Right lobe of liver (tissue), 6 donors: ENCODE data around the gene UBE2E1. TPM values are rescaled to one million over a fixed set of nuclear protein-coding genes. Genes with fewer than 3 reads are reported as not detected.
"Not testable (repeated sequence)": the region's sequence is repeated elsewhere in the genome, so short reads cannot be mapped to it uniquely, and the experiment has no call there.

Source experiments
- ATAC-seq, 4 donors: fragments of 200-7000 bp; cut with Tn5 transposase; one replicate each; pipeline ENCODE4 v1.9.1; 2020; ENCODE audit warnings: mild to moderate bottlenecking in 4 of 4, moderate library complexity in 4 of 4
- DNase-seq, 3 donors: peaks; one replicate each; pipeline ENCODE4 v3.0.0-alpha.2; 2020
- H3K27ac ChIP-seq, 3 donors: fragments of 200-600 bp; one replicate each; pipeline ENCODE4 v1.8.0; 2022
- H3K27me3 ChIP-seq, 2 donors: fragments of 200-600 bp; one replicate each; pipeline ENCODE4 v1.8.0; 2022
- H3K36me3 ChIP-seq, 4 donors: fragments of 200-600 bp; sonication (generic) in 1 of 4; one replicate each; pipeline versions ENCODE4 v1.5.1 to v1.8.0; 2017 to 2022; ENCODE audit warnings: control low read depth in 1 of 4
- H3K4me1 ChIP-seq, 4 donors: fragments of 200-600 bp; sonication (generic) in 1 of 4; one replicate each; pipeline versions ENCODE4 v1.5.1 to v1.8.0; 2017 to 2022; ENCODE audit warnings: control low read depth in 1 of 4
- H3K4me3 ChIP-seq, 3 donors: fragments of 200-600 bp; one replicate each; pipeline ENCODE4 v1.8.0; 2022
- H3K9me3 ChIP-seq, 4 donors: fragments of 200-600 bp; sonication (generic) in 1 of 4; one replicate each; pipeline versions ENCODE4 v1.5.1 to v1.8.0; 2017 to 2022; ENCODE audit warnings: control low read depth in 1 of 4
- CTCF ChIP-seq, 4 donors: fragments of 200-600 bp in 3 of 4; fragments of 450-650 bp in 1 of 4; IDR thresholded peaks; one replicate each; pipeline versions ENCODE4 v1.5.1 to v1.8.0; 2016 to 2022; ENCODE audit warnings: antibody characterized with exemption in 4 of 4, mild to moderate bottlenecking in 2 of 4
- POLR2A ChIP-seq: fragments of 450-650 bp; IDR thresholded peaks from one replicate; pipeline ENCODE4 v1.6.1; 2017; ENCODE audit warnings: antibody characterized with exemption, mild to moderate bottlenecking
- WGBS: methylation state at CpG from one replicate; pipeline ENCODE4 v1.1.6; 2018; ENCODE audit warnings: low coverage, low lambda C conversion rate; ENCODE audit not compliant: insufficient coverage; ENCODE audit errors: missing lambda C conversion rate; 5-methylcytosine and 5-hydroxymethylcytosine counted together
- intact Hi-C, 2 donors: fragments of 100-400 bp; cut with DNase I; formaldehyde crosslinking; loops; one replicate each; pipeline versions ENCODE4 v1.11.2 to v1.14.1; 2022
- total RNA-seq, 6 experiments: library from RNA; depleted of rRNA in 2 of 6; stranded (reverse); fragments of >200 nt in 2 of 6; fragmentation: NEBNext Ultra II Directional in 3 of 6; extraction: Animal tissue kit (Norgen Biotek cat#: 25700) in 3 of 6; gene quantifications; one replicate each; pipeline versions ENCODE4 v1.1.0 to v1.2.4, GENCODE V29; 2016 to 2023
- donor health status: DM: no; HTN: yes; CAD: no.
- donor health status: DM: no; HTN: no; CAD: no.
- donor health status: DM: no; HTN: no; CAD: no.
- donor health status: DM: no; HTN: yes; CAD: no.
- donor health status: DM: no; HTN: yes; CAD: no.

UBE2E1 gene
- total RNA-seq, 6 experiments from 2014 or later, result 20.8 to 40.4 (median 29.7) TPM

- H3K27ac ChIP-seq, result no peak overlapping the region
- DNase-seq (no peak), ATAC-seq (no peak)
- H3K36me3 ChIP-seq, result peaks cover 0 to 10% (median 5%) of the 10 kb centered on the region in 4 donors
- peaks cover 0 to 19% (median 7%) of the 10 kb centered on the region in 4 donors for H3K4me1 ChIP-seq
- TF ChIP-seq CTCF (IDR thresholded peaks at IDR 0.05) (no peak), POLR2A (no peak)
- 88% methylated on average over 2 of the region's 2 CpGs for WGBS
- H3K4me3 ChIP-seq, result no peak overlapping the region
- intact Hi-C loops, result no loop called here
- H3K27me3 ChIP-seq, result no peaks in the 10 kb centered on the region
- H3K9me3 ChIP-seq, result no peaks in the 10 kb centered on the region
Measured at GRCh38 chr3:23911397-23911796, 105.6 kb downstream of the UBE2E1 start.

GRCh38 chr3:23912335-23912734, 106.6 kb downstream of the UBE2E1 start:
- DNase-seq, H3K4me3 ChIP-seq, ATAC-seq, H3K27ac ChIP-seq, intact Hi-C loops, H3K9me3 ChIP-seq, H3K27me3 ChIP-seq: not testable (repeated sequence)
- Histone ChIP-seq H3K36me3 (peaks cover 0 to 10% (median 5%) of the 10 kb centered on the region in 4 donors), H3K4me1 (peaks cover 0 to 19% (median 7%) of the 10 kb centered on the region in 4 donors)
- WGBS, result 94% methylated on average over 3 of the region's 3 CpGs

- TF ChIP-seq CTCF (IDR thresholded peaks at IDR 0.05) (no peak), POLR2A (no peak)
- H3K27ac ChIP-seq, result no peak overlapping the region
- no peak overlapping the region for H3K4me3 ChIP-seq
- ATAC-seq (no peak), DNase-seq (no peak)
- intact Hi-C loops, result no loop called here
- H3K36me3 ChIP-seq, result peaks cover 0 to 12% (median 5%) of the 10 kb centered on the region in 4 donors
- no peaks in the 10 kb centered on the region for H3K9me3 ChIP-seq
- peaks cover 0 to 22% (median 9%) of the 10 kb centered on the region in 4 donors for H3K4me1 ChIP-seq
- WGBS, result 92% methylated on average over 1 of the region's 1 CpG
- no peaks in the 10 kb centered on the region for H3K27me3 ChIP-seq
Measured at GRCh38 chr3:23913182-23913581, 107.4 kb downstream of the UBE2E1 start.

GRCh38 chr3:23913873-23914743, 108.4 kb downstream of the UBE2E1 start:
- Histone ChIP-seq H3K9me3 (no peaks in the 10 kb centered on the region), H3K36me3 (peaks cover 0 to 21% (median 10%) of the 10 kb centered on the region in 4 donors), H3K27me3 (no peaks in the 10 kb centered on the region), H3K27ac (peak overlapping the region in 2 of 3 donors; percentile 33 to 98), H3K4me3 (no peak overlapping the region), H3K4me1 (peaks cover 0 to 29% (median 12%) of the 10 kb centered on the region in 4 donors)
- TF ChIP-seq CTCF (IDR thresholded peaks at IDR 0.05) (no peak), POLR2A (no peak)
- ATAC-seq (peak in 1 of 4 donors; percentile 1), DNase-seq (no peak)
- intact Hi-C loops, result no loop called here
- 38% methylated on average over 3 of the region's 3 CpGs for WGBS

GRCh38 chr3:23915537-23916108, 109.9 kb downstream of the UBE2E1 start:
- TF ChIP-seq POLR2A (peak; percentile 74), CTCF (IDR thresholded peaks at IDR 0.05) (no peak)
- no peaks in the 10 kb centered on the region for H3K27me3 ChIP-seq
- DNase-seq, result peak in 1 of 3 donors; percentile 49
- 10% methylated on average over 7 of the region's 7 CpGs for WGBS
- H3K36me3 ChIP-seq, result peaks cover 0 to 24% (median 12%) of the 10 kb centered on the region in 4 donors
- H3K4me3 ChIP-seq, result peak overlapping the region; percentile 89 to 96 (median 91)
- peaks cover 0 to 29% (median 12%) of the 10 kb centered on the region in 4 donors for H3K4me1 ChIP-seq
- peak overlapping the region; percentile 87 to 98 (median 98) for H3K27ac ChIP-seq
- ATAC-seq, result peak in 3 of 4 donors; percentile 12 to 33 (median 32)
- no peaks in the 10 kb centered on the region for H3K9me3 ChIP-seq
- intact Hi-C loops, result no loop called here
